CD4-positive, alpha-beta T cell treated with Interleukin-6 at 100 ng/mL for 8 hours (primary cell): ENCODE measurements around the gene SLC6A3.
"Not testable (repeated sequence)": the region's sequence is repeated elsewhere in the genome, so short reads cannot be mapped to it uniquely, and the experiment has no call there.

Experiments used
- DNase-seq: peaks from one replicate; pipeline ENCODE4 v3.0.0-alpha.2; 2020; ENCODE audit warnings: mixed read lengths, low spot score

The SLC6A3 gene

DNA sequence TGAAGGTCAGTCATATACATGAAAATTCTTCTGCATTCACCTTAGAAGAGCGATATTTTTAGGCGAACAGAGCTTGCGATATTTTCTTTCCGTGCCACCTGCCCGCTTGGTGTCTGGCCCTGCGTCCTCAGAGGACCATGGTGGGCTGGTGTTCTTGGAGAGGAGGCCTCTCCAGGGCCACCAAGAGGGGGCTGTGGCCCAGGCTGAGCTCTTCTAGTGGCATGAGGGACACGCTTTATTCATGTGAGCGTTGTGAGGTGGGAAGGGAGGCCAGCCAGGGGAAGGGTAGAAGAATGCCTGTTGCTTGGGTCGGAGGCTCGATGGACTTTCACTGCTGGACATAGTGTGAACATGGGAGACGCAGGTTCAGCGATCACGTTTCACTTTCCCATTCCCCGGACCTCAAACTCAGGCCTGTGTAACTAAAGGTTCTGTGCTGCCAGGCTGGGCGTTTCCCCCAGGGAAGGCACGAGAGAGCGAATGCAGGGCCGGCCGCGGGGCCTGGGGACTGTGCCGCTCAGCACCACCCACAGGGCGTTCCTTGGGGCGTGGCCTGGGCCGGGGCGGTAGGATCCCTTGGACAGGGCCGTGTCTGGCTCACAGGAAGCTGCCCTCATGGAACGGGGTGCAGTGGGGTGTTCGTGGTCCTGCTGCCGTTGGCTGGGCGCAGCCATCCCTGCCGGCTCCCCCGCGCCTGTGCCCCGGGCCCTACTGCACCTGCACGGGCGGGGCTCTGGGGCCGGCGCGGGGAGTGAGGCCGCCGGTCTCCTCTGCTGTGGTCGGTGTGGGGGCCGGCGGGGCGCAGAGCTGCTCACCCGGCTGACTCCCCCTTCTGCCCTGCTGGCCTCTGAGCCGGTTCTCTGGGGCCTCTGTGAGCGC is 59.6 kb downstream of the SLC6A3 start:
- peak; percentile 89 for DNase-seq

DNA sequence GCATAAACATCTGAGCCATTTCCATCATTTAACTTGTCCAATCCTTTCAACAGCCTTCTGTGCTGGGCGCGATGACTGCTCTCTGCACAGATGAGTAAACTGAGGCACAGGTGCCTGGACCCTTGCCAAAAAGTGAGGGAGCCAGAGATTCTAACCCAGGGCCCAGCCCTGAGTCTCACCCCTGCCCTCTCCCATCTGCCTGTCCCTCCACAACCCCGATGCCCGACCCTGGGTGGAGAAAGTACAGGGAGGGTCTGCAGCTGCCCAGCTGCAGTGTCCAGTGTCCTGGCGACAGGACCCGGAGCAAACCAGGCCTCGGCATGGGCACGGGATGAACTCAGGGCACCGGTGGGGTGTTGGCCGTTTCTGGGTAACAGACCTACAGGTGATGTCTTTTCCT is 60.7 kb downstream of the SLC6A3 start:
- no peak for DNase-seq

DNA sequence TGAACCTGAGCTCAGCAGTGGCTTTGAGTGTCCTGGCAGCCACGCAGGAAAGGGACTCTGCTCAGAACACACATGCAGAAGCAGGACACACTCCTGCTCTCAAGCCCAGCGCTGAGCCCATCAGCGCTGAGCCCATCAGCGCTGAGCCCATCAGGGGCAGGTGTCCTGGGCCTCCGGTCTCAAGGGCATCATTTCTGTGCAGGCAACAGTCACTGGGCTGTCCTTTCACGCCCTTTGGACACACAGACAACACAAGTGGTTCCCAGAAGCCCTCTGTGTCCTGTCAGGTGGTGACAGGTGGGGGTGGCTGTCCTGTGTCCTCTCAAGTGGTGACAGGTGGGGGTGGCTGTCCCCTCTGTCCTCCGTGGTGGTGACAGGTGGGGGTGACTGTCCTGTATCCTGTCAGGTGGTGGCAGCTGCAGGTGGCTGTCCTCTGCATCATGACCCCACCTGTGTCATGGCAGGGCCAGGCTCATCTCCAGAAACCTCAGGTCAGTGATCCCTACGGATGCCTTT is 61.3 kb downstream of the SLC6A3 start:
- no peak for DNase-seq

DNA sequence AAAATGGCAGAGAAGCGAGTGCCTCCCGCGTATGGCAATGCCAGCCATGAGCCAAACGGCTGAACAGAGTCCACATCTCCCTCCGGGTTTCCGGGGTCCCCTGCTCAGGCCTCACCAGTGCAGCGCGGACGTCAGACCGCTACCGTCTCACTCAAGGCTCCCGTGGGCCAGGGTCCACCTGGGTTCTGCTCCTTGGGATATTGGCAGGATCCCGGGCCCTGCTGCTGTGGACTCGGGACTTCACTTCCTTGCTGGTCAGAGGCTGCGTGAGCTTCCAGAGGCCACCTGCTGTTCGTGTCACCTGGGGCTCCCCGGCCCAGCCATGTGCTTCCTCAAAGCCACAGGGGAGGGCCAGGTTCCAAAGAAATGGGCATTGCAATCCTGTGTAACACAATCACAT is 61.9 kb downstream of the SLC6A3 start:
- DNase-seq = no peak

DNA sequence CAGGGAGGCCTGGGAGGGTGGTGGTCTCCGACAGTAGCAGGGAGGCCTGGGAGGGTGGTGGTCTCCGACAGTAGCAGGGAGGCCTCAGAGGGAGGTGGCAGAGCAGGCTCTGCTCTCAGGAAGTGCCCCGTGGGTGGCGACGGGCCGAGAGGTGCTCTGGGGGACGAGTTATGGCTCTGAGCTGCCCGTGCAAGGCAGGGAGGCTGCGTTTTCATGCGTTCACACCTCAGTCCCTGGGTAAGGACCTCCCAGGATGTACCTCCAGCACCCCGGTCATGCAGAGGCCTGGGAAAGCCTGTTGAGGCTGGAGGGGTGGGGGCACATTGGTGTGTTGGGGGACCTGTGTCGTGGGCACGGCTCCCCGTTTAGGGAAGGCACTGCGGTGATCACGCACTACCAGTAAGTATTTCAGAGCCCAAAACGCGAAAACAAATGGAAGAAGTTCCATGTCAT is 63.0 kb downstream of the SLC6A3 start:
- DNase-seq = no peak

DNA sequence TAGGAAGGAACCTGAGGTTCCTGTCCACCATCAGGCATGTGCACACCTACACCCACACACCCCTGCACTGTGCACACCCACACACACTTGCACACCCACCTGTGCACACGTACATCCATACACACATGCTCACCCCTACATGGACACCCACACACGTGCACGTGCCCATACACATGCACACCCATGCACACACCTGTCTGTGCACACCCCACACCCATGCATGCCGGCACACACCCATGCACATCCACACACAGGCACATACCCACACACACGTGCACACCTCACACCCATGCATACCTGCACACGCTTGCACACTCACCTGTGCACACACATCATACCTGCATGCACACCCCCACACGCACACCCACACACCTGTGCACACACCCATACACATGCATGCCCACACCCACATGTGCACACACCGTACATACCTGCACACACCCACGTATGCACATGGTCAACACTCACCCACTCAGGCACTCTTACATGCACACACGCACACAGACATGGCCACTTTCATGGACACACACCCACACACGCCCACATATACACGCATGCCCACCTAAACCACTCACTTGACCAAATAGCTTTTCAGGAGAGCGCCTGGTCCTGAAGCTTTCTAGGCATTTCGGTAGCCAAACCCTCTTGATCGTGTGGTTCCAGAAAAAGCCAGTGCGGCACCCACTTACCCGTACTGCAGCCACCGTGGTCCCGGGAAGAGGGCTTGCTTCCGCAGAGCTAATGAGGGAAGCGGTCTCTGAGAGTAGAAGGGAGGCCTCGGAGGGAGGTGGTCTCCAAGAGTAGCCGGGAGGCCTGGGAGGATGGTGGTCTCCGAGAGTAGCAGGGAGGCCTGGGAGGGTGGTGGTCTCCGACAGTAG is 63.6 kb downstream of the SLC6A3 start:
- DNase-seq = no peak

DNA sequence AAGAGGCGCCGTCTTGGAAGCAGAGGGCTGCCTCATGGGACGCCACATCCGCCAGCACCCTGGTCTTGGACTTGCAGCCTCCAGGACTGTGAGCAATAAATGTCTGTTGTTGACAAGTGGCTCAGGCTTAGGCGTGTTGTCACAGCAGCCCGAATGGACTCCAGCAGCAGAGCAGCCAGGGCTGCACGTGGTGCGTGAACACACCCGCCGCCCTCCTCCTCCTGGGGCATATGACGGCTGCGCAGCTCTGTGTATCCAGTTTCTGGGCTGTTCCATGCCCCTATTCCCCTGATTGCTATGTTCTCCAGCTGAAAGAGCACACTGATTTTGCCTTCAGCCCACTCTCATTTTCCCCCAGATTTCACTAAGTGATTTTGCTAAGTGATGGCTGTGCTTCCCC is 64.3 kb downstream of the SLC6A3 start:
- DNase-seq = no peak

DNA sequence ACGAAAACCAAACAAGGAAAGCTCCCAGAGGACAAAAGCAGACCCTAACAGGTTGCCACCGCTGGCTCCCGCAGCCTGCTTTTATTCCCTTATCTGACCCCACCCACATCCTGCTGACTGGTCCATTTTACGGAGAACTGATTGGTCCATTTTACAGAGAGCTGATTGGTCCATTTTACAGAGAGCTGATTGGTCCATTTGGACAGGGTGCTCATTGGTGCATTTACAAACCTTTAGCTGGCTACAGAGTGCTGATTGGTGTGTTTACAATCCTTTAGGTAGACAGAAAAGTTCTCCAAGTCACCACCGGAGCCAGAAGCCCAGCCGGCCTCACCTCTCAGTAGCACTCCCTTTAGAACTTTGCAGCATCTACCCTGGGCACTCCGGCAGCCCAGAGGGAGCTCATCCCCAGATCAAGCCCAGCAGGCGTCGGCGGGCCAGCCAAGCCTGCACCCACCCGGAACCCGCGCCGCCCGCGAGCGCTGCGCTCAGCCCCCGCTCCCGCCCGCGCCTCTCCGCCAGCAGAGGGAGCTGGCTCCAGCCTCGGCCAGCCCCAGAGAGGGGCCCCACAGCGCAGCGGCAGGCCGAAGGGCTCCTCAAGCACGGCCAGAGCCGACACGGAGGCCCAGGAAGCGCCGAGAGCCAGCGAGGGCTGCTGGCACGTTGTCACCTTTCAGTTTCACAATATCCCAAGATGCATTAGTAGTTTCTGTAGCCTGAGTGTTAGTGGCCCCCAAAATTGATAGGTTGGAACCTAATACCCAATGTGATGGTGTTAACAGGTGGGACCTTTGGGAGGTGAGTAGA is 65.0 kb downstream of the SLC6A3 start:
- DNase-seq = peak; percentile 43

DNA sequence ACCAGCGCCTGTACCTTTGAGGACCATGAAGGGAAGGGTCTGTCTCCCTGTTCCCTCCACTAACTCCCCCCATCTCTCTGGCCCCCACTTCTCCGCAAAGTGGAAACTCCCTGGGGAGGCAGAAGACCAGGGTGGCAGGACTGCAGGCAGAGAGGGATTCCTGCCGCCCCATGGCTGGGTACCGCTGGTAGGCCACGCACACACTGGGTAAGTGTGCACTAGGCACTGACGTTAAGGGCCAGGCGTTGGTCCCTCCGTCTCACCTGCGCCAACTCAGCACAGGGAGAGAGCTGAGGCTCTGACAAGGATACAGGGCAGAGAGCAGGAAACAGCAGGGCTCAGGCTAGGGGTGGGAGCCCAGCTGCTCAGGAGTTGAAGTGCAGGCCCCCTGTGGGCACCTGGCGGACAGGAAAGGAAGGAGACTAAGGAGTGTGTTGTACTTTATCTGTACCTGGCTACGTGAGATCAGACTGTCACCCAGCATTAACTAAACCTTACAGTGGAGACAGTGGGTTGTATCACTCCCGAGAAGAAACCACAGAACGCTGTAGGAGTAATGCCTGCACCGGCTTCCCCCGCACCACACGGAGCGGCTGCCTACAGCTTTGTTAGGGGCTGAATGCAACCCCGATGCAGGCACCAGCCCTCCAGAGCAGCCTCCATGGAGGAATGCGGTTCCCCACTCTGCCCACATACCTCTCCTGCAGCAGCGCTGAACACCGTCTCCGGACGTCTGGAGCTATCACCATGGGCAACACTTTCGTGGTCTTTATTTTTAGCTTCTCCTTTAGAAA is 66.2 kb downstream of the SLC6A3 start:
- DNase-seq = no peak

DNA sequence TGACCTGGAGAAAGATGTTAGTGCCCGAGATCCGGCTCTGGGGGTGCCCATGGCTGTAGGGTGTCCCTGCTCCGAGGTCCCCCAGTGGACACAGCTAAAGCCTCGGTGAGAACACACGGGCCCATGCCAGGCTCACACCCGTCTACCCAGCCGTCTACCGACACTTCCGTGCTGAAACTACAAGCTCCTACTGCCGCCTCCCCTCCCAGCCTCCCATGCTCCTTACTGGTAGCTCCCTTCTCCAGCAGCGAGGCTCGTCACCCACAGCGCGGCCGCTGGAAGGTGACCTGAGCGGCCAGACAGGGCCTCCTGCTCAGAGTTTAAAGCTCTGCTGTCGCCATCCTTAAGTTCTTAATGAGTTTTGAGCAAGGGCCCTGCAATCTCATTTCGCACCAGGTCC is 67.1 kb downstream of the SLC6A3 start:
- DNase-seq = no peak

DNA sequence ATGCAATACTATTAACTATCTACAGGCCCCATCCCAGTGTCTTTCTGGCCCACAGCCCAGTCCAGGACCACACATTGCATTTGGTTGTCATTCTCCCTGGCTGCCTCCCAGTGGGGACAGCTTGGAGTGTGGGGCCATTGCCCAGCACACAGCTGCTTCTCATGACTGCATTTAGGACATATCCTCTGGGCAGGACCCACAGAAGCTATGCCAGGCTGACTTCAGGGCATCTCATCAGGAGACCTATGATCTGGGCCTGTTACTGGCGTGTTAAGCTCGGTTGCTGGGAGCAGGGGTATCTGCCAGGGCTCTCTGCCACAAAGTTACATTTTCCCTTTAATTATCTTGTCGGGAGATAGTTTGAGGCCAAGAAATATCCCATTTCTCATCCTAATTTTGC is 68.3 kb downstream of the SLC6A3 start:
- no peak for DNase-seq

DNA sequence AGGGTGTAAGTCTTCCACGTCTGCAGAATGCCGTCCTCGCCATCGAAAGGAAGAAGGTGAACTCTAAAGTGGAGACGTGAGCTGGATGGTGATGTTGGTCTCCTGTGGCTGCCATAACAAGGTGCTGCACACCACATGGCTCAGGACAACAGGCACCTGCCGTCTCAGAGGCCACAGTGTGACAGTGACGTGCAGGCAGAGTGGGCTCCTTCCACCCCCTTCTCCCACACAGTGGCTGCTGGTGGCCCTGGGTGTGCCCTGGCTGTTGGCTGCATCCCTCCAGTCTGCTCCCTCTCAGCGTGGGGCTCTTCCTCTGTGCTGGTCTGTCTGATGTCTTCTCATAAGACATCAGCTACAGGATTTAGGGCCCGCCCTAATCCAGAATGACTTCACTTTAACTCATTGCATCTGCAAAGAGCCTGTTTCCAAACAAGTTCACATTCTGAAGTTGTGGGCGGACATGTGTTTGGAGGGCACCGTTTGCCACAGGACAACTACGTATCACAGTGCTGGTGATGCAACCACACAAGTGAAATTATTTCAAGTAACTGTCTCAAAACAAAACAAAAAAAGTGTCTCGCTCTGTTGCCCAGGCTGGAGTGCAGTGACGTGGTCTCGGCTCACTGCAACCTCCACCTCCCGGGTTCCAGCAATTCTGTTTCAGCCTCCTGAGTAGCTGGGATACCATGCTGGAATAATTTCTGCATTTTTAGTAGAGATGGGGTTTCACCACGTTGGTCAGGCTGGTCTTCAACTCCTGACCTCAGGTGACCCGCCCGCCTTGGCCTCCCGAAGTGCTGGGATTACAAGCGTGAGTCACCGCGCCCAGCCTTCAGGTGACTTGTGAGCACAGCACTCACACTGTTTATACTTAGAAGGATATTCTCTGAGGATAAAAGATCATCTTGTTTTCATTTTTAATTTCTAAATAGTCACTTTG is 69.1 kb downstream of the SLC6A3 start:
- DNase-seq = no peak

DNA sequence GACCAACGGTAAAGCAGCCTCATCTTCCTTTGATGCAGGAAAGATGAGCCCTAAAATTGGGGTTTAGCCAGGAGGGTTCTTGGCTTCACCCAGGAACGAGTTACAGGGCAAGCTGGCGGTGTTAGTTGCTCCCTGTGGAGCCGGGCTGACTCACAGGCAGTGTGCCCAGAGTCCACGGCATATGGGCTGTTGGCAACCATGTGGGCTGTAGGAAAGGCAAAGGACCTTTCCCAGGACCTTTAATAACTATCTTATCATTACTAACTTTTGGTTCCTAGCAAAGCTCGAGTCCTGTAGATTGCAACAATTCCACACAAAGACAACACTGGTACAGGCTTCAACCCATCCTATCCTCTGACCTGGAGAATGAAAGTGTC is 70.6 kb downstream of the SLC6A3 start:
- no peak for DNase-seq

DNA sequence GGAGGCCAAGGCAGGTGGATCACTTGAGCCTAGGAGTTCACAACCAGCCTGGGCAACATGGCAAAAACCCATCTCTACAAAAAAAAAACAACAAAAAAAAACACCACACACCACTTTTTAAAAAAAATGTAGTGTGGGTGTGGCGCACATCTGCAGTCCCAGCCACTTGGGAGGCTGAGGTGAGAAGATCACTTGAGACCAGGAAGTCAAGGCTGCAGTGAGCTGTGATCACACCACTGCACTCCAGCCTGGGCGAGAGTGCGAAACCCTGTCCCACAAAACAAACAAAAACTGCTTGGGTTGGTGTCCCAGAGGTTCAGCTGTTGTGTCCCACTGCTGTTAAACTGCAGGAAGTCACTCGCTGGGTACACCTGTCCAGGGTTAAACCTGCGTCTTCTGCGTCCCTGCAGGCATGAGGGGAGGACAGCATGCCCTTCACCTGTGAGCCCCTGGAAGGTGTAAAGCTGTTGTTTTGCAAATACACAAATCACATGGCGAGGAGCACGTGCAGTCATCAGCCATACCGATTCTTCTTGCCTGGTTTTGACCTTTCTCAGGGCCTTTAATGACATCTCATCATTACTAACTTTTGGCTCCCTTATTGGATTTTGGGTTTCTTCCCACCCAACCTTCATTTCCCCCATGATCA is 71.1 kb downstream of the SLC6A3 start:
- DNase-seq = no peak

DNA sequence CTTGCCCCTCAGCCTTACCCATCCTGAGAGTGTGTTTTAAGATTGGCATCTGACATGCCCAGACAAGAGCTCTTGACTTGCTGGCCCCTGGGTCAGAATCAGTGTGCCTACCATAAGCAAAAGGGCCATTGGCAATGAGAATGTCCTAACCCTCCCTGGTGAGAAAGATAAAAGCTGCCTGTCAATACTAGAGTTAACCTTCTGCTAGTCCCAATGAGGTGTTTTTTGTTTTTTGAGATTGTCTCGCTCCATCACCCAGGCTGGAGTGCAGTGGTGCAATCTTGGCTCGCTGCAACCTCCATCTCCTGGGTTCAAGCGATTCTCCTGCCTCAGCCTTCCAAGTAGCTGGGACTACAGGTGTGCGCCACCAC is 73.3 kb downstream of the SLC6A3 start:
- DNase-seq = not testable (repeated sequence)

DNA sequence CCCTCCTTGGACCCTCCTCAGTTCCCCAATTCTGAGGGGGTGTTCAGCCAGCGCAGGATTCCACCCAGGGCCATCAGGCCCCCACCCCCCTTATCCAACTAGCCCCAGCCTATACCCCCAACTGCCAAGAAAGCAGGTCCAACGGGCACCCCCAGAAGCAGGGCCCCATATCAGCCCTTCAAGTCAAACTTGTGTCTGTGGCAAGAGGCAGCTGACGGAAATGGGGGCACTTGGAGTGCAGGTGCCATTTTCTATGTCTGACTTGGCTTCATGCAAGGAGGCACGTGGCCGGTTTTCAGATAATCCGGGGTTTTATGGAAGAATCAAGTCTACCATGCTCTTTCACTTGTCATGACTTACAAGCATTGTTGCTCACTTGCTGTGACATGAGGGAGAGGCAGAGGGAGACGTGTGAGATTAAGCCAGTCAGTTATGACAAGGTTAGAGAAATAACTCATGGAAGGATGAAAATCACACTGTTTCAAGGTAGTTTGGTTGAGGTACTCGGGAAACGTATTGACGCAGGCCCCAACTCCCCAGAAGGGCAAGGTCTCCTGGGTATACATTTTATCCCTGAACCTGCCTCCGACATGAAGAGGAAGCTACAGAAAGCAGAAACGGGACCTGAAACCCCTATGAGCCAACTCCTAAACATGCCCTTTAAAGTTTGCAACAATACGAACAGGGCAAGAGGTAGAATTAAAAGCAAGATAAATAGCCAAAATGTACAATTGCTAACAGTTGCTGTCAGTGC is 73.8 kb downstream of the SLC6A3 start:
- no peak for DNase-seq

DNA sequence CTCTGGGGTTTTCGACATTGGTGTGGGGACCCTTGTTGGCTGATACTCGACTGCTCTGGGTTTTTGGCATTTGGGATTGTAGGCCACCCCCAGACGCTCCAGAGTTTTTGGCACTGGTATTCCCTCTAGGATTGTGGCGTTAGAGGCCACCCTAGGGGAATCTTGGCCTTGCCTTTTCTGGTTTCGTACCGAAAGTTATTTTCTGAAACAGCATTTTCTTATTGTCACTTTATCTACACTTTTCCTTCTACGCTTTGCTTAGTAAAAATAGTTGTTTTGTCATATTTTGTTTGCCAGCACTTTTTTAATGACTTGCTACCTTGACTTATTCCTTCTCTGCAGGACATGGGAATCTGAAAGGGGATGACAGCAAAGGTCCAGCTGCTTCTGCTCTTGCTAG is 75.2 kb downstream of the SLC6A3 start:
- no peak for DNase-seq

DNA sequence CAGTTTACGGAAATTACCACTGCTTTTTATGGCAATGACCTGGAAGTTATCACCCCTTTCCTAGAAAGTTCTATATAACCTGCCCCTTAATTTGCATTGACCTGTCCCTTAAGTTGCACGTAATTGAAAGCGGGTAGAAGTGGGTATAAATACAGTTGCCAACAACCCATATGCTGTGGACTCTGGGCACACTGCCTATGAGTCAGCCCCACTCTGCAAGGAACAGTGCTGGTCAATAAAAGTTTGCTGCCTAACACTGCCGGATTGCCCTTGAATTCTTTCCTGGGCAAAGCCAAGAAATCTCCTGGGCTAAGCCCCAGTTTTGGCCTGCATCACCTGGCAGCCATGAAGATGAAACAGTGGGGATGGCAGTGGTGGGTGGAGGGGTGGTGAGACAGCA is 76.5 kb downstream of the SLC6A3 start:
- no peak for DNase-seq

DNA sequence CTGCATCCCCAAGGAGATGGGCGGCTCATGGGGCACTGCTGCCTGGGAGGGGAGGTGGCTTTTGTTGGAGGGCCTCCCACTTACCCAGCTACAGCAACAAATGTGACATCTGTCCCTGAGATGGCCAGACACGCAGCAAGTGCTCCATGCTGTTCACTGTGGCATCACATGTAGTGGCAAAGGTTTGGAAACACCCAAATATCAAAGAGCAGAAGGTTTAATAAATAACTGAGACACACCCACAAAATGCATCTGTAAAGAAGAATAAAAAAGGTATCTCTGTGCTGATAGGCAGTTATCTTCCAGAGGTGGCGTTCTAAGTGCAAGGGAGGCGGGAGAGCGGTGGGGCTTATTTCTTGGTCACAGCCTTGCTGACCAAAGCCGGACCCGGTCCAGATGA is 77.0 kb downstream of the SLC6A3 start:
- no peak for DNase-seq
